Stimulated activated CD8-positive, alpha-beta memory T cell treated with anti-CD3 and anti-CD28 coated beads, Interleukin-12 subunit alpha, Interleukin-12 subunit beta, amount 100 ng/mL, for 24 hours (primary cell): Measurements from ENCODE around the gene EVA1A.
"Not testable (repeated sequence)": the region's sequence is repeated elsewhere in the genome, so short reads cannot be mapped to it uniquely, and the experiment has no call there.

Experiments used
- DNase-seq: peaks from one replicate; pipeline ENCODE4 v3.0.0-alpha.2; 2020; ENCODE audit errors: extremely low read depth

Gene EVA1A

GRCh38 chr2:75483878-75484277 lies 76.9 kb downstream of the EVA1A start:
- no peak for DNase-seq

DNA sequence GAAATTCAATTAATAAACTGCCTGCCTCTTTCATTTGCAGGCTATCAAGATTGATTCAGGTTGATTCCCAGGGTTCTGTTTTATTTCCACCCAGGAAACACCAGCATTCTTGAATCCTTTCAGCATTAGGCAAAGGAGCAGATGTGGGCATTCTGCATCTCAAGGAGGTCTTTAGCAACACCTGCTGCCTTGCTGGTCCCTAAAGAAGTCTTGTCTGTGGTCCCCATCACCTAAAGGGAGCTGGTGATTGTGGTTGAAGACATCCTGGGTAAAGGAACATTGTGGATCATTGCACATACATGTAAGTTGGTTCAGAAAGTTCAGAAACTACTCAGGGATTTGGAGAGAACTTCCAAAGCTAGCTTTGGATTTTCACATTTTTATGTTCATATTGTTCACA lies 78.3 kb downstream of the EVA1A start:
- DNase-seq: no peak

- DNase-seq: no peak
Measured at GRCh38 chr2:75480971-75481836, 79.5 kb downstream of the EVA1A start.

DNA sequence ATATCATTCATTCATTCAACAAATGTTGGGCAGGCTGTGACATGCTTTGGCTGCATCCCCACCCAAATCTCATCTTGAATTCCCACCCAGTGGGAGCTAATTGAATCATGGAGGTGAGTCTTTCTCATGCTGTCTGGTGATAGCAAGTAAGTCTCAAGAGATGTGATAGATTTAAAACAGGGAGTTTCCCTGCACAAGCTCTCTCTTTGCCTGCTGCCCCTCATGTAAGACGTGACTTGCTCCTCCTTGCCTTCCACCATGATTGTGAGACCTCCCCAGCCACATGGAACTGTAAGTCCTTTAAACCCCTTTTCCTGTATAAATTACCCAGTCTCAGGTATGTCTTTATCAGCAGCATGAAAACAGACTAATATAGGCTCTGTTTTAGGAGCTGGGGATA lies 83.0 kb downstream of the EVA1A start:
- not testable (repeated sequence) for DNase-seq

GRCh38 chr2:75476761-75477160 lies 84.0 kb downstream of the EVA1A start:
- no peak for DNase-seq

DNA sequence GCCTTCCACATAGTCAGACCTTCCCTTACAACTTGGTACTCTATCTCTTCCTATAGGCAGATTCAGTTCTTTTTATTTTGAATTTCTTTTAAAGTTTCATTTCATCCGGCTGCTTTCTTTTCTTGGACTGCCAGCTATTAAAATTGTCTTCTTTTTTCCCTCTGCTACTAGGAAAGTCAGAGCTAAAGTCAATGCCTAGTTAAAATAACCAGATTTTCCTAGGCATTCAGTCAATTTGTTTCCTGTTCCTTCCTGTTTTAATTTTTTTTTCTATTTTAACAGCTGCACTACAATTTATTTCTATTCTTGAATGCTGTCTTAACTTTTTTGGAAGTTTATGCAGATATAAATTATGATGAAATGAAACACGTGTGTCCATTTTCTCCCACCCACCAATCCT lies 84.8 kb downstream of the EVA1A start:
- no peak for DNase-seq

DNA sequence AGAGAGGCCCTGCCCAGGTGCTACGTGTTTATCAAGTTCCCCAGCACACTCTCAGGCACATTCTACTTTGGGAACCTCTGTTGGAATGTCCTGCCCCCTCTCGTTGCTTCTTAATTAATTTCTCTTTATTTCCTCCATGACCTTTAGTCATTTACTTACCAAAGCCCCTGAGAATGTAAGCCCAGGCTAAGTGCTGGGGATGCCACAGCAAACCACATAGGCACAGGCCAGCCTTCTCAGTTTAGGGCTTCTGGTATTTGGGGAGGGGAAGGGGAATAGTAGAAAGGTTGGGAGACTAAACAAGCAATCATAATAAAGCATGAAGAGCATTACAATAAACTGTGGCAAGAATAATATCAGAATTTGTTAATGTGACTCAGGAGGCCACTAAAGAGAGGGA lies 85.7 kb downstream of the EVA1A start:
- DNase-seq: no peak

GRCh38 chr2:75474115-75474514 lies 86.6 kb downstream of the EVA1A start:
- DNase-seq: no peak

DNA sequence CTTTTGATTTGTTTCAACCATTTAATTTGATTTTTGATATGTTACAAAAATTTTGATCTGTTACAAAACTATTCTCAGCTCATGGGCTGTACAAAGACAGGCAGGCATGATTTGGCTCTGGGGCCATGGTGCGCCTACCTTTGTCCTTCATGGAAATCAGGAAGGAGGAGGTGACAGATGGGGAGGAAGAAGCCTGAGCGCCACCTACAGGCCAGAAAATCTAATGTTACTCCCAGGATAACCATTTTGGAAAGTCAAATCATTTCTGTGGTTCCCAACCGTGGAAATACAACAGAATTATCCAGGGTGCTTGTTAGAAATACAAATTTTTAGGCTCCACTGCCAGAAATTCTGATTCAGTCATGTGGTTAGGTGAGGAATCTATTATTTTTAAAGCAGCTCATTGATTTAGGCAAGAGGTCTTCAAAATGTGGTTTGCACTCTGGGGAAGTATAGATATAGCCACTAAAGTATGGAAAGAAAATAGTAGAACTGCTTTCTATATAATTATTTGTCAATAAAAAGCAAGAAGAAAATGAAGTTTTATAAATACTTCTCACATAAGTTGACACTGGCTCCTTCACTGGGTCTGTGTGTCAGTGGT lies 93.9 kb downstream of the EVA1A start:
- DNase-seq: no peak

- no peak for DNase-seq
Measured at GRCh38 chr2:75465317-75465984, 95.3 kb downstream of the EVA1A start.

DNA sequence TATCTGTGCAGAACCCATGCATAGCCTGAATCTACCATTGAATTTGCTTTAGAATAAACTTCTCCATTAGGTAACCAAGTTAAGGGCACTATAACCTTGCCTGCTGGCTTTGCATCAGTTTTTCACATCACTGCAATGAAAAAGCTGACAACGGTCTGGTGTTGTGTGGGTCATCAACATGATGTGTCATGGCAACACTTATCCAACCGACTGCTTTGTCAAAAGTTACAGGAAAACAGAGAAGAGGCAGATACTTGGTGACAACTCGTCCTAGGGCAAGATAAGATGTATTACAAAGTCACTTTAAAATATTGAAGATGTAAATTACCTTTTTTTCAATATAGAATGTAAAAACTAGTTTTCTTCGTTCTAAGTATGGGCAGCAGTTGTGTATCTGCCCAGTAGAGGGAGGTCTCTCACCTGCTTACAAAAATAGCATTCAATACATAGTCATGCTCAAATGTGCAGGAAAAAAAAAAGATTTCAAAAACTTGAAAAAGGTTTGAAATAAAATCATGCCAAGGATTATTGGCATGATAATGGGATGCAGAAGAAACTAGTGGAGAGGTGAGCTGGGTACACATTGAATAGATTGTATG lies 96.3 kb downstream of the EVA1A start:
- no peak for DNase-seq

DNA sequence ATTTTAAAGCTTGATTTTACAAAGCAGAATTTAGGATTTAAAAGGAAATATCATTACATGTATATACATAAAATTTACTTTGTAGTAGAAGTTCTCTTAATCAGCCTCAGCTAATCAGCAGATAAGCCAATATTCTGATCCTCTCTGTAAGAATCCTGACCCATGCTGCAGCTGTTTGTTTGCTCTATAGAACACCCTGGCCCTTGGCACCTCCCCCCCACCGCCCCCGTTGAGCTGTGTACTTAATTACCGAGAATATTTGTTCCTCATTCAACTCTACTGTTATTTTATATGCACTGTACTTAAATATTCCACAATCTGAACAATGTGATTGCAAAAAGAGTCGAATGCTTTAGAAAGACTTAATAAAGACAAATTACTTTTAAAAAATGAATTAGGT lies 98.0 kb downstream of the EVA1A start:
- DNase-seq: no peak

GRCh38 chr2:75462206-75462605 lies 98.5 kb downstream of the EVA1A start:
- DNase-seq: no peak

- no peak for DNase-seq
Measured at GRCh38 chr2:75460630-75461029, 100.1 kb downstream of the EVA1A start.

DNA sequence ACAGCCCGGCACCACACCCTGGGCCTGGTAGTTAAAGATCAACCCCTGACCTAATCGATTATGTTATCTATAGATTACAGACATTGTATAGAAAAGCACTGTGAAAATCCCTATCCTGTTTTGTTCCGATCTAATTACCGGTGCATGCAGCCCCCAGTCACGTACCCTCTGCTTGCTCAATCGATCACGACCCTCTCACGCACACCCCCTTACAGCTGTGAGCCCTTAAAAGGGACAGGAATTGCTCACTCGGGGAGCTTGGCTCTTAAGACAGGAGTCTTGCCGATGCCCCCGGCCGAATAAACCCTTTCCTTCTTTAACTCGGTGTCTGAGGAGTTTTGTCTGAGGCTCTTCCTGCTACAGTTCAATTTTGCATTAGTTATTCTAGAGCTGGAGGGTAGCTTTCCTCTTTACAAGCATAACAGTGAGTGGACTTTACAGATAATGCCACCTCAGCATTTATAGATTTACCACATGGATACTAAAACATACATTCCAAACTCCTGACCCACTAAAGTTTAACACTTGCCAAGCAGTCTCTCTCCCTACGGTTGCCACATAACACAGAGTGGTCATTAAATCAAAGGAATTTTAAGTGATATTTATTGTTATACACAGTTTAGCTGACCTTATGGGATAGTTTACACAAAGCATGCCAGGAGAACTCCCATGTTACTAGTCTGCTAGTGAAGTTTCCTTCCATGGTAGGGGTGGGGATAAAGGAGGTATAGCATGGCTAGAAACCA lies 101.0 kb downstream of the EVA1A start:
- no peak for DNase-seq

DNA sequence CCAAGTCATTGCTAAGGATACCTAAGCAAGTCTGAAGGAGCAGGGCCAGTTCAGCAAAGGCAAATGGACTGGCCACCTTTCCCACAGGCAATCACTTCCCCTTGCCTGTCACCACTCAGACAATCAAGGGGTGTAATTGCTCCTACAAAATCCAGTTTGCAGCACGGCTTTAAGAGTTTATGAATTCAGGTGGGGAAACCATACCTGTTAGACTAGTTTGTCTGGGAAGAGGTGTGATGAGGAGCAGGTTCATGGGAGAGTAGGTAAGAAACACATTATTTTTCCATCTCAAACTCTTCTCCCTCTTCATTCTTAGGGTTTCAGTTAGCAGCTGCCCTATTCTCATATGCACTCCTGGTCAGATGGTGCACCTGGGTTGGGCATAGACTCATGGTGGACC lies 102.5 kb downstream of the EVA1A start:
- no peak for DNase-seq

- no peak for DNase-seq
Measured at GRCh38 chr2:75456825-75457224, 103.9 kb downstream of the EVA1A start.

GRCh38 chr2:75456111-75456510 lies 104.6 kb downstream of the EVA1A start:
- DNase-seq: no peak

GRCh38 chr2:75454241-75454620 lies 106.5 kb downstream of the EVA1A start:
- DNase-seq: no peak

DNA sequence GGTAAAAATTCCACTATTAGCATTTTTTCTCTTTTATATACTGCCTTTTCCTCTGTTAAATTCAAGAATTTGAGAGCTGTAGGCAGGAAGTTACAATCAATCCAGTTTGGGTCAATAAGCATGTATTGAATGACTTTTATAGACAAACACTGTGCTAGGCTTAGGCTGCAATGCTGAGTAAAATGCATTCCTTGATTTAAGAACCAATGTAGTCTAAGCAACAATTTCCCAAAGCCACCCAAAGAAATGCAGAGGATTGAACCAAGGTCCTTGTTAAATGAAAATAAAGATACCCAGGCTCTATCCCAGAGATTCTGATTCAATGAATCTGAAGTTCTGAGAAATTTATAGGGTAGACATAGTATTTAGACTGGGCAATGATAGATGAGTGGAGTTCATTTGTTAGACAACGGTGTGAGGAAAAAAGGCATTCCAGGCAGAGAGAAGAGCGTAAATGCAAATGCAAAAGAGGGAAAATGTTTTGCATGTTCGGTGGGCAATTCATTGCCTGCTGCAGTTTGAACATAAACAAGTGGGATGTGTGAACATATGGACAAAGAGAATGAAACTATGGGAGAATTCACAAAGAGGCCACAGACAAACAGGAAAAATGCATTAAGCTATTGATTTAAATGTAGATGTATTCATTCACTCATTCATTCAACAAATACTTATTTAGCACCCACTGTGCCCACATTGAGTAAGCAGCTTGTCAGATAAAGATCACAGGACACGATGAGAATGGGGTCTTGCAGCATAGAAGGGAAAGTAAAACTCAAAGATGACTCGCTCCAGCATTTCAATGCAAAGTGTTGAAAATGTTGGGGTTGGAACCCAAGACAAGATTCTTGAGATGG lies 107.1 kb downstream of the EVA1A start:
- DNase-seq: no peak

- DNase-seq: no peak
Measured at GRCh38 chr2:75450068-75450467, 110.7 kb downstream of the EVA1A start.
